Measurements from ENCODE around the gene TTC9C.

- TF ChIP-seq CTCF (conservative IDR thresholded peaks at IDR 0.05; ENCODE audit: low read depth, low read length) (no peak), EZH2 (IDR thresholded peaks at IDR 0.05; ENCODE audit: low read length, unreplicated experiment) (no peak)
Measured at GRCh38 chr11:62737196-62737595, 8.9 kb downstream of the TTC9C start.

Data from PC-3 (cell line).